ENCODE results near the gene NOVA2. TPM values are rescaled to one million over a fixed set of nuclear protein-coding genes. Genes with fewer than 3 reads are reported as not detected.

Gene NOVA2
- total and polyA plus RNA-seq, 2 donors (not counting 3 experiments of a cell fraction or from before 2014, with no cell fraction given): 5.6 to 34.2 TPM

- no peaks in the 10 kb centered on the region for H4K20me1 ChIP-seq (replicated peaks; ENCODE audit: control insufficient read depth, extremely low read depth, insufficient read depth, low read length)
- peaks cover 2 to 5% of the 10 kb centered on the region in 2 experiments for H3K27me3 ChIP-seq (ENCODE audit: control insufficient read depth in 2 of 2, insufficient read depth in 2 of 2, low read length in 2 of 2)
- H2AFZ ChIP-seq (ENCODE audit: low read depth, low read length): no peak overlapping the region
- no peak overlapping the region for H3K9ac ChIP-seq (replicated peaks; ENCODE audit: extremely low read depth, insufficient read depth, low read length)
- peaks cover 0 to 5% of the 10 kb centered on the region in 2 experiments for H3K36me3 ChIP-seq (ENCODE audit: control insufficient read depth in 2 of 2, extremely low read depth in 1 of 2, insufficient read depth in 2 of 2, low read length in 2 of 2)
- H3K79me2 ChIP-seq (ENCODE audit: control insufficient read depth, insufficient read depth, low read length): no peaks in the 10 kb centered on the region
- CTCF ChIA-PET: interaction anchor here (0.6 to 12.1 kb wide), 4 partner anchors 12 to 243 kb away, joined by 3 to 460 read pairs (median 3); no protein-coding TSS in a partner anchor
- no TSS peak for BruUV-seq (replicated peaks)
- no peaks in the 10 kb centered on the region for H3K9me3 ChIP-seq (replicated peaks; ENCODE audit: control insufficient read depth, insufficient read depth, low read length)
- H3K9me1 ChIP-seq (replicated peaks; ENCODE audit: control insufficient read depth, extremely low read depth, insufficient read depth, low read length): no peaks in the 10 kb centered on the region
- FAIRE-seq (peak; percentile 28), DNase-seq (ENCODE audit: low read depth, low spot score) (no peak)
- peaks cover 5% of the 10 kb centered on the region for H3K4me1 ChIP-seq (ENCODE audit: control insufficient read depth, extremely low read depth, insufficient read depth, low read length)
- no peak overlapping the region for H3K4me3 ChIP-seq (replicated peaks in 1 of 3; ENCODE audit: insufficient read depth in 1 of 3, low read depth in 1 of 3, low read length in 3 of 3)
- no peak overlapping the region for H3K4me2 ChIP-seq (ENCODE audit: insufficient read depth, low read length)
- TF ChIP-seq EZH2 (IDR thresholded peaks at IDR 0.05; ENCODE audit: borderline replicate concordance, low read depth, low read length, severe bottlenecking): no peak
- TF ChIP-seq MYC (IDR thresholded peaks at IDR 0.05; ENCODE audit: low read depth, low read length): no peak
- no peak for TF ChIP-seq POLR2A (IDR thresholded peaks at IDR 0.05; ENCODE audit: low read depth, low read length)
- no peak for TF ChIP-seq POLR2AphosphoS5 (IDR thresholded peaks at IDR 0.05; ENCODE audit: insufficient read depth, low read depth, low read length)
- TF ChIP-seq FOS (IDR thresholded peaks at IDR 0.05; ENCODE audit: borderline replicate concordance, insufficient read depth, low read length): no peak
- TF ChIP-seq JUN (IDR thresholded peaks at IDR 0.05; ENCODE audit: borderline replicate concordance, insufficient read depth, insufficient read length, low read depth): no peak
- no peak for TF ChIP-seq MAX (IDR thresholded peaks at IDR 0.05; ENCODE audit: insufficient read depth, insufficient read length)
- intact Hi-C loops (cut with micrococcal nuclease) (no loop called here), dilution Hi-C loops (cut with MboI; ENCODE audit: extremely low pct_ligation_motif_present, low sequenced_read_pairs) (no loop called here)
- POLR2A ChIA-PET: no interaction called here
- no peak overlapping the region for H3K27ac ChIP-seq (ENCODE audit: insufficient read depth, low read depth, low read length)
Observed at GRCh38 chr19:46022061-46022430, 48.4 kb upstream of the NOVA2 start.

GRCh38 chr19:46021531-46022041 is 47.9 kb upstream of the NOVA2 start:
- H3K9me1 ChIP-seq (replicated peaks; ENCODE audit: control insufficient read depth, extremely low read depth, insufficient read depth, low read length): no peaks in the 10 kb centered on the region
- CTCF ChIA-PET: interaction anchor here (12.1 kb wide), 1 partner anchor 58 kb away, joined by 460 read pairs; no protein-coding TSS in a partner anchor
- intact Hi-C loops (cut with micrococcal nuclease) (no loop called here), dilution Hi-C loops (cut with MboI; ENCODE audit: extremely low pct_ligation_motif_present, low sequenced_read_pairs) (no loop called here)
- H3K4me2 ChIP-seq (ENCODE audit: insufficient read depth, low read length): no peak overlapping the region
- POLR2A ChIA-PET: no interaction called here
- no TSS peak for BruUV-seq (replicated peaks)
- H4K20me1 ChIP-seq (replicated peaks; ENCODE audit: control insufficient read depth, extremely low read depth, insufficient read depth, low read length): no peaks in the 10 kb centered on the region
- no peak overlapping the region for H3K4me3 ChIP-seq (replicated peaks in 1 of 3; ENCODE audit: insufficient read depth in 1 of 3, low read depth in 1 of 3, low read length in 3 of 3)
- DNase-seq (ENCODE audit: low read depth, low spot score): no peak
- H3K36me3 ChIP-seq (ENCODE audit: control insufficient read depth in 2 of 2, extremely low read depth in 1 of 2, insufficient read depth in 2 of 2, low read length in 2 of 2): peaks cover 0 to 5% of the 10 kb centered on the region in 2 experiments
- H3K27ac ChIP-seq (ENCODE audit: insufficient read depth, low read depth, low read length): no peak overlapping the region
- H3K9me3 ChIP-seq (replicated peaks; ENCODE audit: control insufficient read depth, insufficient read depth, low read length): no peaks in the 10 kb centered on the region
- H3K4me1 ChIP-seq (ENCODE audit: control insufficient read depth, extremely low read depth, insufficient read depth, low read length): peaks cover 5% of the 10 kb centered on the region
- H3K9ac ChIP-seq (replicated peaks; ENCODE audit: extremely low read depth, insufficient read depth, low read length): no peak overlapping the region
- peaks cover 2 to 5% of the 10 kb centered on the region in 2 experiments for H3K27me3 ChIP-seq (ENCODE audit: control insufficient read depth in 2 of 2, insufficient read depth in 2 of 2, low read length in 2 of 2)
- H2AFZ ChIP-seq (ENCODE audit: low read depth, low read length): no peak overlapping the region
- no peak for FAIRE-seq
- TF ChIP-seq JUN (IDR thresholded peaks at IDR 0.05; ENCODE audit: borderline replicate concordance, insufficient read depth, insufficient read length, low read depth): no peak
- no peak for TF ChIP-seq CTCF (IDR thresholded peaks at IDR 0.05; ENCODE audit: extremely low read depth in 1 of 2, insufficient read depth in 1 of 2, low read depth in 1 of 2, low read length in 2 of 2)
- no peak for TF ChIP-seq FOS (IDR thresholded peaks at IDR 0.05; ENCODE audit: borderline replicate concordance, insufficient read depth, low read length)
- no peak for TF ChIP-seq GATA2 (IDR thresholded peaks at IDR 0.05; ENCODE audit: insufficient read depth, insufficient read length, low read depth, low read length)
- no peak for TF ChIP-seq POLR2A (IDR thresholded peaks at IDR 0.05; ENCODE audit: low read depth, low read length)
- no peak for TF ChIP-seq MYC (IDR thresholded peaks at IDR 0.05; ENCODE audit: low read depth, low read length)
- no peak for TF ChIP-seq EZH2 (IDR thresholded peaks at IDR 0.05; ENCODE audit: borderline replicate concordance, low read depth, low read length, severe bottlenecking)
- H3K79me2 ChIP-seq (ENCODE audit: control insufficient read depth, insufficient read depth, low read length): no peaks in the 10 kb centered on the region
